ENCODE results near the gene PTGER1. TPM values are rescaled to one million over a fixed set of nuclear protein-coding genes. Genes with fewer than 3 reads are reported as not detected.

The PTGER1 gene
- 1.7 and 3.5 TPM in 2 replicates for total RNA-seq

GRCh38 chr19:14475251-14476073 is at the start of gene PTGER1:
Gene PTGER1 (minus strand): TSS chr19:14475354. CDS start chr19:14474320, 1,034 bp downstream.

GRCh38 chr19:14517840-14518505 is 42.8 kb upstream of the PTGER1 start, which contains the start of gene DNAJB1:
Gene DNAJB1 (minus strand): TSS chr19:14518397. CDS start chr19:14518349, 48 bp downstream.

DNA sequence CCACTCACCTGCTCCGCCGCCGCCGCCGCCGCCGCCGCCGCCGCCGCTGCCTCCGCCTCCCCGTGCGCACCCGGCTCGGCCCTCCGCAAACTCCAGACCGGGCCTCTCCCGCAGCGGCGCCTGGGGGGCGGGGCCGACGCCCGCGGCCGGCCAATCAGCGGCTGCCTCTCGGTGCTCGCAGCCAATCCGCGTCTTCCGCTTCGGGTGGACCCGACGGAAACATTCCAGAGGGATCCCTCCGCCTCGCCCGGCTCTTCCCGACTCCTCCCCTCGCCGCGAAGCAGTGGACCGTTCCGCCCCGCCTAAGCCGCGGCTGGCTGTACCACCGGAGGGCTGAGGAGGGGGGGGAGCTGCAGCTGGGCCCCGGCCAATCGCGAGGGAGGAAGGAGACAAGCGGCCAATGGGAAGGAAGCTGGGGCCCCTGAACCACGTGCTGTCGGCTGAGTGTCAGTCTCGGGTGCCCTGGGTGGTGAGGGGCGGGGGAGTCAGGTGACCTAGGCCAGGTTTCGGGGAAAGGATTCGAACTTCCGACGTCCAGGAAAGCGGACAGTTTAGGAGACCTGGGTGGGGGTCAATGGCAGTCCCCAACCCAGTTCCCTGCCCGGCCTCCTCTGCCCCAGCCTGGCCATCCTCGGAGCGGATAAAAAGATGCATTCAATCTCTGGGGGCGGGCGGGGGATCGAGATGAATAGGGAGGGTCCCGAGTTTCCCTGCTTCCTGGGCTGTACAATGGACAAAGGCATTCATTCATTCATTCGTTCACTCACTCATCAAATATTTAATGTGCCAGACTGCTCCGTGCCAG is 21.1 kb upstream of the PTGER1 start, which contains the start of gene GIPC1:
Gene GIPC1 (minus strand): TSS at position 99 of the 805 bp plus-strand sequence. CDS start 13,151 bp downstream, outside the sequence.

GRCh38 chr19:14432791-14433553 is 42.2 kb downstream of the PTGER1 start, which contains the start of gene PKN1:
Gene PKN1 (plus strand): TSS chr19:14433306. CDS start chr19:14433522, 216 bp downstream.

Other genes with a start within 250 kb of the PTGER1 start
- 17.2 and 85.1 TPM in 2 replicates for gene ADGRE5, start 93.9 kb downstream of the PTGER1 start, total RNA-seq
- 28.8 and 116 TPM in 2 replicates for gene DDX39A, start 56.0 kb downstream of the PTGER1 start, total RNA-seq
- gene PKN1, start 42.0 kb downstream of the PTGER1 start, total RNA-seq = 106 and 108 TPM in 2 replicates
- 95.0 and 118 TPM in 2 replicates for gene GIPC1, start 20.8 kb upstream of the PTGER1 start, total RNA-seq
- 50.2 and 73.2 TPM in 2 replicates for gene DNAJB1, start 43.0 kb upstream of the PTGER1 start, total RNA-seq
- 9.3 and 26.8 TPM in 2 replicates for gene TECR, start 54.2 kb upstream of the PTGER1 start, total RNA-seq
- 299 and 304 TPM in 2 replicates for gene NDUFB7, start 96.7 kb upstream of the PTGER1 start, total RNA-seq
- under 0.01 TPM in 2 replicates for gene CLEC17A, start 107.7 kb upstream of the PTGER1 start, total RNA-seq
- not detected in 2 replicates for gene ADGRE3, start 199.5 kb upstream of the PTGER1 start, total RNA-seq
- 18.4 and 21.4 TPM in 2 replicates for gene ZNF333, start 214.7 kb upstream of the PTGER1 start, total RNA-seq